DMS153 (cell line): ENCODE data around the gene PIK3R5.
"Not testable (repeated sequence)": the region's sequence is repeated elsewhere in the genome, so short reads cannot be mapped to it uniquely, and the experiment has no call there.

Experiments
- DNase-seq: peaks from one replicate; lab custom pipeline; 2025; lab: John Stamatoyannopoulos, UW

PIK3R5 gene

DNA sequence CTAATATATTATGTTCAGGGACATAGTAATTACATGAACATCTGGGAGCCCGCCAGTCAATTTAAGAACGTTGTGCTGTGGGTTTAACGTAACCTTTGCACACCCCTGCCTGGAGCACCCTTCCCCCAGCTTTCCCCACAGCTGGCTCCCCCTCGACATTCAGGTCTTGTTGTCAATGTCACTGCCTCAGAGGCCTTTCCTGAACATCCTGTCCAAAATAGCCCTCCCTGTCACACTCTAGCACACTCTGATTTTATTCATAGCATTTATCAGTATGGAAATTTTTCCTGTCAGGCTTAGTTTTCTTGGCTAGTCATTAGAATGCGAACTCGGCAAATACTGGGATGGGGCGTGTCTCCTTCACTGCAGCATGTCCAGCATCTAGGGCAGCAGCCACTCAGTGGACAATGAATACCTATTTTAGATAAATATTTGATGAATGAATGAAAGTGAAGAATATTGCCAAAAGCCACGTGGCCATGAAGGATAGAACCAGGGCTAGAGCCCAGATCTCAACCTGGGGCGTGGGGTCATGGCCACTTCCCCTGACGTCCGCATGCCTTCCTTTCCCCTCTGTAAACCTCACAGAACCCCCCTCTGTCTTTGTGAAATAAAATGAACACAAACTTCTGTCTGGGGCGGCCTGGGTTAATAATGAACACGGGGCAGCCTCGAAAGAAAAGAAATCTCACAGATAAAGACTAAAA is 108.5 kb downstream of the PIK3R5 start:
- DNase-seq: no peak

GRCh38 chr17:8856205-8856603 is 109.3 kb downstream of the PIK3R5 start:
- DNase-seq: not testable (repeated sequence)

DNA sequence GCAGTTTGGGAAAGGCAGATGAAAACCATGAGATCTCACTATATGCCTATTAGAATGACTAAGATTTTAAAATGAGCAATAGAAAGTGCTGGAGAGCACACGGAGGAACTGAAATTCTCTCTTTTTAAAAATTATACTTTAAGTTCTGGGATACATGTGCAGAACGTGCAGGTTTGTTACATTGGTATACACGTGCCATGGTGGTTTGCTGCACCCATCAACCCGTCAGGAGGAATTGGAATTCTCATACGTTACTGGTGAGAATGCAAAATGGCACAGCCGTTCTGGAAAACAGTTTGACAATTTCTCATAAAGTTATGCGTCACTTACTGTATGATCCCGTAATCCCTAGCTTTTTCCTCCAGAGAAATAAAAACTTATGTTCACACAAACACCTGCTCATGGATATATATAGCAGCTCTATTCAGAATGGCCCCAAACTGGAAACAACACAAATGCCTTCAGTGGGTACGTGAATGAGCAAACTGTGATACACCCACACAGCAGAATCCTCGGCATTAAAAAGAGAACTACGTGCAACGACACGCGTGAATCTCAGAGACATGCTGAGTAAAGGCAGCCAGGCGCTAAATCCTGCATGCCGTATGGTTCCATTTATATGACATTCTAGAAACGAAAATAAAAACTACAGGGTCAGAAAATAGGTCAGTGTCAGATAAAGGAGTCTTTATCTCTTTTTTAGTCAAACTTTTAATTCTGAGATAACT is 109.9 kb downstream of the PIK3R5 start:
- DNase-seq: no peak

DNA sequence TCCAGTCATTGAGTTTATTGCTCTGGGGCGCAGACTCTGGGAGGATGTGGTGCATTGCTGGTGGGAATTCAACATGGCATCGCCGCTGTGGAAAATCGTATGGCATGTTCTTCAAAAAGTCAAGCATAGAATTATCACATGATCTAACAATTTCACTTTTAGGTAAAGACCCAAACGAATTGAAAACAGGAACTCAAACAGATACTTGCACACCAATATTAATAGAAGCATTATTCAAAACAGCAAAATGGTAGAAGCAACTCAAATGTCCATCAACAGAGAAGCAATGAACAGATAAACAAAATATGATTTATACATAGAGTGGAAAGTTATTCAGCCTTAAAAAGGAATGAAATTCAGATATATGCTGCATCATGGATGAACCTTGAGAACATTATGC is 113.9 kb downstream of the PIK3R5 start:
- DNase-seq: no peak

DNA sequence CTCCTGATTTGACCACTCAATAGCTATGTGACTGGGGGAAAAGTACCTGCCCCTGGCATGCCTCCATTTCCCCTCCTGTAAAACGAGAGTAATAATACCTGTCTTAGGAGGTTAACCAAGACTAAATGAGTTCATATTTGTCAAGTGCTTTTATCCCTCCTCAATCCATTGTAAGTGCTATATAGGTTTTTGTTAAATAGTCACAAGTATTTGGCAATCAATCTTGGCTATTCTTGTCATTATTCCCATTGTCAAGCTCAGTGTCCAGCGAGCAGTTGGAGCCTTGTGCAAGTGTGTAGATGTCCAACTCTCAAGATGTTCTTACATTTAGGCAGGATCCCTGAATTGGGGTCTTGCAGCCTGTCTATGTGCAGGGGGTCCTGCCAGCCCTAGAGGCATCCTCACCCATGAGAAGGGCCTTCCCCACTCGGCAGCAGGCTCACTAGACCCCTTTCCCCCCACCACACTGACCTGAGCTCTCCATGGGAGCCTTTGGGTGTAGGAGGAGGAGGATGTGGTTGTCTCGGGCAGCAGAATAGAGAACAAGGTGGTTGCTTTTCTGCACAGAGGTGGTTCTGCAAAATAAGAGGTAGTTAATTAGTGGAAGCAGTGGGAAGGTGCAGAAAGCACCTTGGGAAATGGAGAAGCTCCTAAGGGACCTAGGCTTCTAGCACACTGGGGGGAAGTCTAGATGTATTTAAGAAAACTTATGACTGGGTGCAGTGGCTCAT is 116.0 kb downstream of the PIK3R5 start:
- DNase-seq: no peak

DNA sequence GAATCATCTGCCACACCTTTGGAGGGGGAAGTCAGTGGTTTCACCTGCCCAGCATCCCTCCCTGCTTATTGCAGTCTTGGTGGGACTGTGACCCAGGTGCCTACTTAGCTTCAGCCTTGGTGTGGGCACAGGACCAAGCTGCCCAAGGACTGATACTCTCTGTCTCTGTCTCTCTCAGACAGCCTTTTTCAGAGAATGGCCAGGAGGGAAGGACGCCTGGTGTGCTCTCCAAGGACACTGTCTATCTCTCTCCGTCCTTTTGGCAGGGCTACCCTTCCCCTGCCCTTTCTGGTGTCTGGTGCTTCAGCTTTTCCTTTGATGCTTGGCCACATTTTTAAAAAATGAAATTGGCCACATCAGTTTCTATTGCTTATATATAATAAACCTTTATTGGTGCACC is 117.6 kb downstream of the PIK3R5 start:
- DNase-seq: no peak

- no peak for DNase-seq
These were observed 118.7 kb downstream of the PIK3R5 start for GRCh38 chr17:8846768-8847211.

DNA sequence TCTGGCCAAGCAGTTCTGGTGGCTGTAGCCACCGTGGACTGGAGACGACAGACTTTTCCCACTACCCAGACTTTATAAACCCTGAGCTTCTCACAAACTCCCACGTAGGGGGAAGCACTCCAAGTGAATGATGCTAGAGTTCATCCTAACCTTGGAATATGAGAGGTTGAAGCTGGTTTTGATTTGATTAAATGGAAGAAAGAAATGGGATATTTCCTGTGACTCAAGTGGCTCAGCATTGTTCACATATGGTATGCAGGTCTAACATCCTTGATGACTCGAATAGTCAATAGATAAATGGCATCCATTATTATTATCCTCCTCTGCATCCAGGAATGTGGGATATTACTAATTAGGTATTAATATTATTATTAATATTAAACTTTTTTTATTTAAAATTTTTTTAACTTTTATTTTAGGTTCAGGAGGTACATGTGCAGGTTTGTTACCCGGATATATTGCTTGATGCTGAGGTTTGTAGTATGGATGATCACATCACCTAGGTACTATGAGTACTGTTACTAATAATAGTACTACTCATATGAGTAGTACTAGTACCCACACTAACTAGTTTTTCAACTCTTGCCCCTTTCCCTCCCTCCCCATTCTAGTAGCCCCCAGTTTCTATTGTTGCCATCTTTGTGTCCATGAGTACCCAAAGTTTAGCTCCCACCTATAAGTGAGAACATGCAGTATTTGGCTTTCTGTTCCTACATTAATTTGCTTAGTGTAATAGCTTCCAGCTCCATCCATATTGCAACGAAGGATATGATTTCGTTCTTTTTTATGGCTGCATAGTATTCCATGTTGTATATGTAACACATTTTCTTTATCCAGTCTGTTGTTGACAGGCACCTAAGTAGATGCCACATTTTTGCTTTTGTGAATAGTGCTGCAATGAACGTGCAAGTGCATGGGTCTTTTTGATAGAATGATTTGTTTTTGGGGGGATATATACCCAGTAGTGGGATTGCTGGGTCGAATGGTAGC is 121.0 kb downstream of the PIK3R5 start:
- DNase-seq: no peak

GRCh38 chr17:8843344-8843743 is 122.2 kb downstream of the PIK3R5 start:
- DNase-seq: no peak

DNA sequence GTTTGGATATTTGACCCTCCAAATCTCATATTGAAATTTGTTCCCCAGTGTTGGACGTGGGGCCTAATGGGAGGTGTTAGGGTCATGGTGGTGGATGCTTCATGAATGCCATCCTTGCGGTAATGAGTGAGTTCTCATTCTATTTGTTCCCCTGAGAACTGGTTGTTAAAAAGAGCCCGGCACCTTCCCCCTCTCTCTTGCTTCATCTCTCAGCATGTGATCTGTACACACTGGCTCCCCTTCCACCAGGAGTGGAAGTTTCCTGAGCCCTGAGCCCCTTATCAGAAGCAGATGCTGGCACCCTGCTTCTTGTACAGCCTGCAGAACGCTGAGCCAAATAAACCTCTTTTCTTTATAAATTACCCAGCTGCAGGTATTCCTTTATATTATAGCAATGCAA is 123.7 kb downstream of the PIK3R5 start:
- no peak for DNase-seq

GRCh38 chr17:8839410-8839935 is 126.0 kb downstream of the PIK3R5 start:
- DNase-seq: no peak

- DNase-seq: no peak
These were observed 126.9 kb downstream of the PIK3R5 start for GRCh38 chr17:8838551-8839095.

GRCh38 chr17:8837563-8838075 is 127.9 kb downstream of the PIK3R5 start:
- no peak for DNase-seq

DNA sequence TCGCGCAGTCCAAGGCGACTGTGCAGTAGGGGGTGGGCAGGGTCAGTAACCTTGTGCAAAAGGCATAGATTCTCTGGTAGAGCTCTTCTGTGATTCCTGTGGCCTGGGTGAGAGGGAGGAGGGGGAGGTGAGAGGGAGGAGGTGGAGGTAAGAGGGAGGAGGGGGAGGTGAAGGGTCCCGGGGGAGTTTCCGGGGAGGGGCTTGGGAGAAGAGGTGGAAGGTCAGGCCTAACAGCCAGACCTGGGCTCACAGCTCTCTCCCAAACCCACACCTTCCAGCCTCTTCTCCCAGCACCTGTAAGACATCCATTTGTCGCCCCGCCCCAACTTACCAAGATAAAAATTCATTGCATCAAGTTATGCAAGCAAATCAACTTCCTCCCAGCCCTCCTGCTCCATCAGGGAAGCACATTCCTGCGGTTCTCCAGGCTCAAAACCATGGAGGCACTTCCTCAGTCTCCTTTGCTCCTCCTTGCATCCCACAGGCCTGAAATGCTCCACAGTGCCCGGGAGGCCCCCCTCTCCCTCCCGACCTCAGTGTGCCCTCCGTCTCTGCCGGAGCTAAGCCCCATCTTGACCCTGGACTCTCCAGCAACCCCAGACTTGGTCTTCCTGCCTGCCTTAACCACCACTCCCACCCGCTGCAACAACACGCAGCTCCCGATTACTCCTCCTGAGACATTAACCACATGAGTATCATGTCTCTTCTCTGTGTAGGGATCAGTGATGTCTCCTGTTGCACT is 128.5 kb downstream of the PIK3R5 start:
- no peak for DNase-seq

DNA sequence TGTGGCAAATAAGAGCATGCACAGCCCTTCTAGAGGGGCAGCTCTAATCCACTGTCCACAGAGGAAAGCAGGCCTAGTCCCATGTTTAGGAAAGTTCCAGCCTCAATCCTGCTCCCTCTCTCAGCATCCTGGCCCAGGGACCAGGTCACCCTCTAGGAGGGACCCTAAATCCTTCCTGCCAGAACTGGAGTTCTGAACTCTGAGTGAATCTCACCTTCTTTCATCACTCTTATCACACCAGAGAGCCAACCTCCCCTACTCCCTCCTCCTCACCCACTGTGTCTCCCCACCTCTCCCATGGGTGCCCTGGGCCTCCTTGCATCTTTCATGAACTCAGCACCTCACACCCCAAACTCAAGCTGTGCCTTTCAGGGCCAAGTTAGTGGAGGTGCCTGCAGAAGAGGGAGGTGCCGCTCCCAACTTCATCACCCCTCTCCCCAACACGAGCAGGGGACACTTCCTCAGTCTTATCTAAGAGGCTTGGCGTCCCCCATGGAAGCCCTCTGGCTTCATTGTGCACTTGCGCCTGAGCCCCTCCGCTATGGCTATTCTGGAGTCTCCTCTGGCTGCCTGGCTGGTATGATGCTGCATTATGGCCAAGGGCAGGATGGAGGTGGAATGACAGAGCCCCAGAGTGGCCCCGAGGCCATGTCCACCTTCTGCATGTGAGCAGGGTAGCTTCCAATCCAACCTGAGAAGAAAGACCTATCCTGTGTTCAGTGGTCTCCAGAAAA is 129.7 kb downstream of the PIK3R5 start:
- DNase-seq: no peak

DNA sequence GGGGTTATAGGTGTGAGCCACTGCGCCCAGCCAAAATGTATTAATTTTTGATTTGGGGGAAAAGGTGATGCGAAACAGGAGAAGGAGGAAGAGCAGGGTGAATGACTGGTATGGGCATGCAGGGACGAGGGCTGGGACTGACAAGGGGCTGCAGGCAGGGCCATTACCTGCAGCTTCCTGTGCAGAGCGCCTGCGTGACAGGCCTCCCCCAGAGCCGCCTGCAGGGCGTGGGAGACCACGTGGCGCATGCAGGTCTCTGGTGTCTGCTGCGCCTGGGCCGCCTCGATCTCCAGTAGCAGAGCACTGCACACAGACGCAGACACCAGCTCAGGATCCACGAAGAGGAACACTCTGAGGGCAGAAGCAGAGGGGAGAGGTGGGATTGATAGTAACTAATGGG is 130.4 kb downstream of the PIK3R5 start:
- no peak for DNase-seq

DNA sequence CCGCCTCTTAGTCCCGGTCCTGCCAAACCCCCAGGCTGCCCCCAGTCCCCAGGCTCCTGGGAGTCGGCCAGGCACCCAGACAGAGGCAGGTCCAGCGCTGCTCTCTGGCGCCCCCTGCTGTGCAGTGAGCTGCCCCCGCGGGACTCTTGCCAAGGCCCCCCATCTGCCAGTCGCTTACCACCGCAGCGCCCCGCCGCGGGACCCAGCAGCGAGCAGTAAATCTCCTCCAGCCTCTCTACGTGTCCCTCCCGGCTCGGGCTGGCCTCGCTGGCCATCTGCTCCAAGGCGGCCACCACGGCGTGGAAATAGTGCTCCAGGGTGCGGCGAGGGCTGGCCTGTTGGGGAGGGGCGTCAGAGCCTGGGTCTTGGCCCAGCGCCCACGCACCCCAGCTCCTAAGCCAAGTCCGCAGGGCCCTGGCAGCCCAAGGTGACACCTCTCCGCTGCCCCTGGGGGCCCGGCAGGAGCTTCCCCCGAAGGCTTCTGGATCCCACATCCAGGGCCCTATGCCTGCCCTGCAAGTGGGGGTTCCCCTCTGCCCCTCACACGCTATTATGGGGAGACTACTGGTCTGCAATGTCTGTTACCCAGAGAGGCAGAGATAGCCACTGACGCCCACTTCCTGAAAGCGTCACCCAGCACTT is 132.7 kb downstream of the PIK3R5 start:
- DNase-seq: no peak

- no peak for DNase-seq
These were observed 134.2 kb downstream of the PIK3R5 start for GRCh38 chr17:8831234-8831849.

DNA sequence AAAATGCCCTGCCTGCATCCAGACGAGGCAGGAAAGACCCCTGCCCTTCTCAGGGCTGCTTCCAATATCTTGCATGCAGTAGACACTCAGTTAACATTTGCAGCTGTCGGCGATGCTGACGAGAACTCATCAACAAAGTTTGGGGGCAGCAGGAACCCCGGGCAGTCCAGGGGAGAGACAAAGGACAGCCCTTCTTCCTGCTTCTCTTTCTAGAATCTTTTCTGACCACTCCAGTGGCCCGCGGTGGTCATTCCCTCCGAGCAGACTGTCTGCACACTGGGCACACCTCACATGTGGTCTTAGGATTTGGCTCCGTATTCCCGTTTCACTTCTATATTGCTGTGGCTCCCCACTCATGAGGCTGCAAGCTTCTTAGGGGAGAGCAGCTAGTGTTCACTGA is 135.4 kb downstream of the PIK3R5 start:
- DNase-seq: no peak
